ENCODE measurements around the gene SCMH1.

The SCMH1 gene

GRCh38 chr1:41167667-41168066 is 74.4 kb downstream of the SCMH1 start:
- Histone ChIP-seq H3K27me3 (ENCODE audit: insufficient read depth, low read length) (no peaks in the 10 kb centered on the region), H3K4me1 (ENCODE audit: insufficient read depth, low read length) (no peaks in the 10 kb centered on the region), H3K9ac (ENCODE audit: low read depth, low read length) (no peak overlapping the region), H3K36me3 (ENCODE audit: insufficient read depth, low read depth, low read length) (no peaks in the 10 kb centered on the region), H3K4me3 (ENCODE audit: low read length) (no peak overlapping the region), H3K27ac (ENCODE audit: low read length) (no peak overlapping the region), H3K9me3 (ENCODE audit: insufficient read depth, low read depth, low read length) (peaks cover 23% of the 10 kb centered on the region)

GRCh38 chr1:41164727-41165126 is 77.4 kb downstream of the SCMH1 start:
- no peaks in the 10 kb centered on the region for H3K36me3 ChIP-seq (ENCODE audit: insufficient read depth, low read depth, low read length)

GRCh38 chr1:41162441-41162840 is 79.7 kb downstream of the SCMH1 start:
- Histone ChIP-seq H3K9me3 (ENCODE audit: insufficient read depth, low read depth, low read length) (peaks cover 7% of the 10 kb centered on the region; the same call in 1 of the 2 replicates), H3K9ac (ENCODE audit: low read depth, low read length) (no peak overlapping the region), H3K4me3 (ENCODE audit: low read length) (no peak overlapping the region), H3K27ac (ENCODE audit: low read length) (no peak overlapping the region), H3K4me1 (ENCODE audit: insufficient read depth, low read length) (no peaks in the 10 kb centered on the region), H3K27me3 (ENCODE audit: insufficient read depth, low read length) (no peaks in the 10 kb centered on the region), H3K36me3 (ENCODE audit: insufficient read depth, low read depth, low read length) (no peaks in the 10 kb centered on the region)

More at GRCh38 chr1:41164727-41165126, 77.4 kb downstream of the SCMH1 start:
- no peaks in the 10 kb centered on the region for H3K27me3 ChIP-seq (ENCODE audit: insufficient read depth, low read length)
- no peak overlapping the region for H3K27ac ChIP-seq (ENCODE audit: low read length)
- no peak overlapping the region for H3K4me3 ChIP-seq (ENCODE audit: low read length)
- H3K9ac ChIP-seq (ENCODE audit: low read depth, low read length): no peak overlapping the region
- no peaks in the 10 kb centered on the region for H3K4me1 ChIP-seq (ENCODE audit: insufficient read depth, low read length)
- peaks cover 23% of the 10 kb centered on the region for H3K9me3 ChIP-seq (ENCODE audit: insufficient read depth, low read depth, low read length)

- H3K4me1 ChIP-seq (ENCODE audit: insufficient read depth, low read length): no peaks in the 10 kb centered on the region
- no peak overlapping the region for H3K9ac ChIP-seq (ENCODE audit: low read depth, low read length)
- H3K27ac ChIP-seq (ENCODE audit: low read length): no peak overlapping the region
- H3K9me3 ChIP-seq (ENCODE audit: insufficient read depth, low read depth, low read length): 0 out of 2 replicates have a peak, but pooled peaks cover 3% of the 10 kb centered on the region
- no peak overlapping the region for H3K4me3 ChIP-seq (ENCODE audit: low read length)
- no peaks in the 10 kb centered on the region for H3K27me3 ChIP-seq (ENCODE audit: insufficient read depth, low read length)
- no peaks in the 10 kb centered on the region for H3K36me3 ChIP-seq (ENCODE audit: insufficient read depth, low read depth, low read length)
Observed at GRCh38 chr1:41161846-41162245, 80.3 kb downstream of the SCMH1 start.

- Histone ChIP-seq H3K9me3 (ENCODE audit: insufficient read depth, low read depth, low read length) (no peaks in the 10 kb centered on the region), H3K4me3 (ENCODE audit: low read length) (no peak overlapping the region), H3K36me3 (ENCODE audit: insufficient read depth, low read depth, low read length) (no peaks in the 10 kb centered on the region), H3K4me1 (ENCODE audit: insufficient read depth, low read length) (no peaks in the 10 kb centered on the region), H3K9ac (ENCODE audit: low read depth, low read length) (no peak overlapping the region), H3K27me3 (ENCODE audit: insufficient read depth, low read length) (no peaks in the 10 kb centered on the region), H3K27ac (ENCODE audit: low read length) (no peak overlapping the region)
Observed at GRCh38 chr1:41160498-41161110, 81.5 kb downstream of the SCMH1 start.

- Histone ChIP-seq H3K9me3 (ENCODE audit: insufficient read depth, low read depth, low read length) (no peaks in the 10 kb centered on the region), H3K27ac (ENCODE audit: low read length) (no peak overlapping the region), H3K27me3 (ENCODE audit: insufficient read depth, low read length) (no peaks in the 10 kb centered on the region), H3K36me3 (ENCODE audit: insufficient read depth, low read depth, low read length) (no peaks in the 10 kb centered on the region), H3K4me3 (ENCODE audit: low read length) (no peak overlapping the region), H3K9ac (ENCODE audit: low read depth, low read length) (no peak overlapping the region), H3K4me1 (ENCODE audit: insufficient read depth, low read length) (no peaks in the 10 kb centered on the region)
Observed at GRCh38 chr1:41158966-41159365, 83.1 kb downstream of the SCMH1 start.

- no peak overlapping the region for H3K4me3 ChIP-seq (ENCODE audit: low read length)
- no peaks in the 10 kb centered on the region for H3K4me1 ChIP-seq (ENCODE audit: insufficient read depth, low read length)
- no peaks in the 10 kb centered on the region for H3K9me3 ChIP-seq (ENCODE audit: insufficient read depth, low read depth, low read length)
- no peaks in the 10 kb centered on the region for H3K27me3 ChIP-seq (ENCODE audit: insufficient read depth, low read length)
- H3K9ac ChIP-seq (ENCODE audit: low read depth, low read length): no peak overlapping the region
- H3K27ac ChIP-seq (ENCODE audit: low read length): no peak overlapping the region
- H3K36me3 ChIP-seq (ENCODE audit: insufficient read depth, low read depth, low read length): no peaks in the 10 kb centered on the region
Observed at GRCh38 chr1:41158147-41158875, 83.8 kb downstream of the SCMH1 start.

- Histone ChIP-seq H3K9me3 (ENCODE audit: insufficient read depth, low read depth, low read length) (no peaks in the 10 kb centered on the region), H3K36me3 (ENCODE audit: insufficient read depth, low read depth, low read length) (no peaks in the 10 kb centered on the region), H3K27me3 (ENCODE audit: insufficient read depth, low read length) (no peaks in the 10 kb centered on the region)
Observed at GRCh38 chr1:41155105-41155504, 87.0 kb downstream of the SCMH1 start.

GRCh38 chr1:41153750-41154274 is 88.3 kb downstream of the SCMH1 start:
- Histone ChIP-seq H3K4me3 (ENCODE audit: low read length) (no peak overlapping the region), H3K36me3 (ENCODE audit: insufficient read depth, low read depth, low read length) (peaks cover 6% of the 10 kb centered on the region; the same call in 1 of the 2 replicates), H3K9ac (ENCODE audit: low read depth, low read length) (no peak overlapping the region), H3K4me1 (ENCODE audit: insufficient read depth, low read length) (no peaks in the 10 kb centered on the region), H3K27me3 (ENCODE audit: insufficient read depth, low read length) (no peaks in the 10 kb centered on the region), H3K9me3 (ENCODE audit: insufficient read depth, low read depth, low read length) (no peaks in the 10 kb centered on the region), H3K27ac (ENCODE audit: low read length) (no peak overlapping the region)

More at GRCh38 chr1:41155105-41155504, 87.0 kb downstream of the SCMH1 start:
- Histone ChIP-seq H3K4me3 (ENCODE audit: low read length) (no peak overlapping the region), H3K27ac (ENCODE audit: low read length) (no peak overlapping the region), H3K9ac (ENCODE audit: low read depth, low read length) (no peak overlapping the region), H3K4me1 (ENCODE audit: insufficient read depth, low read length) (no peaks in the 10 kb centered on the region)

- Histone ChIP-seq H3K9ac (ENCODE audit: low read depth, low read length) (no peak overlapping the region), H3K9me3 (ENCODE audit: insufficient read depth, low read depth, low read length) (no peaks in the 10 kb centered on the region), H3K27ac (ENCODE audit: low read length) (no peak overlapping the region), H3K4me3 (ENCODE audit: low read length) (no peak overlapping the region), H3K36me3 (ENCODE audit: insufficient read depth, low read depth, low read length) (peaks cover 6% of the 10 kb centered on the region; the same call in 1 of the 2 replicates), H3K27me3 (ENCODE audit: insufficient read depth, low read length) (no peaks in the 10 kb centered on the region), H3K4me1 (ENCODE audit: insufficient read depth, low read length) (no peaks in the 10 kb centered on the region)
Observed at GRCh38 chr1:41152622-41153044, 89.5 kb downstream of the SCMH1 start.

GRCh38 chr1:41151846-41152245 is 90.3 kb downstream of the SCMH1 start:
- Histone ChIP-seq H3K27me3 (ENCODE audit: insufficient read depth, low read length) (no peaks in the 10 kb centered on the region), H3K27ac (ENCODE audit: low read length) (no peak overlapping the region), H3K4me1 (ENCODE audit: insufficient read depth, low read length) (no peaks in the 10 kb centered on the region), H3K9ac (ENCODE audit: low read depth, low read length) (no peak overlapping the region), H3K36me3 (ENCODE audit: insufficient read depth, low read depth, low read length) (peaks cover 6% of the 10 kb centered on the region; the same call in 1 of the 2 replicates), H3K4me3 (ENCODE audit: low read length) (no peak overlapping the region), H3K9me3 (ENCODE audit: insufficient read depth, low read depth, low read length) (no peaks in the 10 kb centered on the region)

GRCh38 chr1:41149570-41149969 is 92.5 kb downstream of the SCMH1 start:
- no peak overlapping the region for H3K27ac ChIP-seq (ENCODE audit: low read length)
- H3K36me3 ChIP-seq (ENCODE audit: insufficient read depth, low read depth, low read length): peaks cover 6% of the 10 kb centered on the region; the same call in 1 of the 2 replicates
- no peaks in the 10 kb centered on the region for H3K4me1 ChIP-seq (ENCODE audit: insufficient read depth, low read length)
- H3K4me3 ChIP-seq (ENCODE audit: low read length): no peak overlapping the region
- H3K27me3 ChIP-seq (ENCODE audit: insufficient read depth, low read length): no peaks in the 10 kb centered on the region
- no peaks in the 10 kb centered on the region for H3K9me3 ChIP-seq (ENCODE audit: insufficient read depth, low read depth, low read length)
- no peak overlapping the region for H3K9ac ChIP-seq (ENCODE audit: low read depth, low read length)

Measured in iPS-20b (cell line).